B cell (primary cell): Measurements from ENCODE around the gene RAB3B.

Source experiments
- EZH2 ChIP-seq: IDR thresholded peaks from 2 replicates; pipeline ENCODE4 v1.6.1; 2012; ENCODE audit warnings: borderline replicate concordance, low read depth, mild to moderate bottlenecking, moderate library complexity, low read length; ENCODE audit not compliant: insufficient read depth, poor library complexity, severe bottlenecking
- TF ChIP-seq, protein P1 (sequence below): fragments of 200-600 bp; IDR thresholded peaks from one replicate; pipeline ENCODE4 v1.8.0; 2022; ENCODE audit warnings: antibody characterized with exemption, mild to moderate bottlenecking

DNA sequence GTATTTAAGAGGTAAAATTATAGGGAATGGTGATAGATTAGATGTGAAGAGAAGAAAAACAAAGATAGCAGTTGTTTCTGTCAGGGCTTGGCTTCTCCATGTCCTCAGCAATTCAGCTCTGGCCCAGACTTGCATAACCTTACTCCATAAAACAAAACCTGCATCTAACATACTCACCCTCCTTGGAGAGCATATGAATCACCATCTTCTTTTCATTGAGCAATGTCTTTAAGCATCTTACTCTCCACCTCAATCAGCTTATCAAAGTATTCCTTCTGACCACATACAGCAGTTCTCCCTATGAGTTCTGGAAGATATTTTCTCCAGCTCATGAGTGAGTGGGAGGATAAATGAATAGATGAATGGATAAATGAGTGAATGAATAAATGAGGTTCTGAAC lies 49.0 kb downstream of the RAB3B start:
- TF ChIP-seq, protein P1, sequence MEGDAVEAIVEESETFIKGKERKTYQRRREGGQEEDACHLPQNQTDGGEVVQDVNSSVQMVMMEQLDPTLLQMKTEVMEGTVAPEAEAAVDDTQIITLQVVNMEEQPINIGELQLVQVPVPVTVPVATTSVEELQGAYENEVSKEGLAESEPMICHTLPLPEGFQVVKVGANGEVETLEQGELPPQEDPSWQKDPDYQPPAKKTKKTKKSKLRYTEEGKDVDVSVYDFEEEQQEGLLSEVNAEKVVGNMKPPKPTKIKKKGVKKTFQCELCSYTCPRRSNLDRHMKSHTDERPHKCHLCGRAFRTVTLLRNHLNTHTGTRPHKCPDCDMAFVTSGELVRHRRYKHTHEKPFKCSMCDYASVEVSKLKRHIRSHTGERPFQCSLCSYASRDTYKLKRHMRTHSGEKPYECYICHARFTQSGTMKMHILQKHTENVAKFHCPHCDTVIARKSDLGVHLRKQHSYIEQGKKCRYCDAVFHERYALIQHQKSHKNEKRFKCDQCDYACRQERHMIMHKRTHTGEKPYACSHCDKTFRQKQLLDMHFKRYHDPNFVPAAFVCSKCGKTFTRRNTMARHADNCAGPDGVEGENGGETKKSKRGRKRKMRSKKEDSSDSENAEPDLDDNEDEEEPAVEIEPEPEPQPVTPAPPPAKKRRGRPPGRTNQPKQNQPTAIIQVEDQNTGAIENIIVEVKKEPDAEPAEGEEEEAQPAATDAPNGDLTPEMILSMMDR: no peak
- no peak for TF ChIP-seq EZH2
